GM19397 (cell line): ENCODE measurements around the gene NEURL4.

Experiments
- ATAC-seq: cut with Tn5 transposase; IDR thresholded peaks from one replicate; pipeline ENCODE4 v1.9.1; 2021; ENCODE audit warnings: mild to moderate bottlenecking, moderate library complexity; ENCODE audit not compliant: unreplicated experiment

NEURL4 gene

DNA sequence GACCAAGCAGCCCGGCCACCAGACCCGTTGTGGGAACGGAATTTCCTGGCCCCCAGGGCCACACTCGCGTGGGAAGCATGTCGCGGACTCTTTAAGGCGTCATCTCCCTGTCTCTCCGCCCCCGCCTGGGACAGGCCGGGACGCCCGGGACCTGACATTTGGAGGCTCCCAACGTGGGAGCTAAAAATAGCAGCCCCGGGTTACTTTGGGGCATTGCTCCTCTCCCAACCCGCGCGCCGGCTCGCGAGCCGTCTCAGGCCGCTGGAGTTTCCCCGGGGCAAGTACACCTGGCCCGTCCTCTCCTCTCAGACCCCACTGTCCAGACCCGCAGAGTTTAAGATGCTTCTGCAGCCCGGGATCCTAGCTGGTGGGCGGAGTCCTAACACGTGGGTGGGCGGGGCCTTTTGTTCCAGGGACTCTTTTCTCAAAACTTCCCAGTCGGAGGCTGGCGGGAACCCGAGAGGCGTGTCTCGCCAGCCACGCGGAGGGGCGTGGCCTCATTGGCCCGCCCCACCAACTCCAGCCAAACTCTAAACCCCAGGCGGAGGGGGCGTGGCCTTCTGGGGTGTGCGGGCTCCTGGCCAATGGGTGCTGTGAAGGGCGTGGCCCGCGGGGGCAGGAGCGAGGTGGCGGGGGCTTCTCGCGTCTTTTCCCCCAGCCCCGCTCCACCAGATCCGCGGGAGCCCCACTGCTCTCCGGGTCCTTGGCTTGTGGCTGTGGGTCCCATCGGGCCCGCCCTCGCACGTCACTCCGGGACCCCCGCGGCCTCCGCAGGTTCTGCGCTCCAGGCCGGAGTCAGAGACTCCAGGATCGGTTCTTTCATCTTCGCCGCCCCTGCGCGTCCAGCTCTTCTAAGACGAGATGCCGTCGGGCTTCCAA is 47.8 kb downstream of the NEURL4 start, which contains the start of gene SLC2A4:
TSS of gene SLC2A4 (plus strand) at position 645 of the 879 bp plus-strand sequence. CDS start at position 862, 217 bp downstream.
- no peak for ATAC-seq

DNA sequence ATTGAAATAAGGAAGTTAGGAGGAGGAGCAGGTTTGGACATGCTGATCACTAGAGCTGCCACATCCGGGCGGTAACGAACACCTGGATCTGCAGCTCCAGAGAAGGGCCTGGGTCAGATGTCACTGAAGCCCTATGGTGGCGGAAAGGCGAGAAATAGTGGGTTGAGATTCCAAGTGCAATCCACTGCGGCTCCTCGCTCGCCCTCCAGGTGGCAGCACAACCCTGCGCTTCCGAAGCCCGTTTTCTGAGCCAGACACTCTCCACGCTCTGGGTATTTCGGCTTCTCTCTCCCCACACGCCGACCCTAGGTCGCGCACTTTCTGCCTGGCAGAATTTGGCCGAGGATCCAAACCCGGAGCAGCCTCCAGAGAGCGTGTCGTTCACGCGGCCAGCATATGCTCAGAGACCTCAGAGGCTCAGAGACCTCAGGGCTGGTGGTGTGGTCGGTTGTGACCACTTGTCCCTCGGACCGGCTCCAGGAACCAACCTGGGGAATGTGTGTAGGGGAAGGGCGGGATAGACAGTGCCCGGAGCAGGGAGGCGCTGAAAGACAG is 48.5 kb downstream of the NEURL4 start:
- no peak for ATAC-seq

DNA sequence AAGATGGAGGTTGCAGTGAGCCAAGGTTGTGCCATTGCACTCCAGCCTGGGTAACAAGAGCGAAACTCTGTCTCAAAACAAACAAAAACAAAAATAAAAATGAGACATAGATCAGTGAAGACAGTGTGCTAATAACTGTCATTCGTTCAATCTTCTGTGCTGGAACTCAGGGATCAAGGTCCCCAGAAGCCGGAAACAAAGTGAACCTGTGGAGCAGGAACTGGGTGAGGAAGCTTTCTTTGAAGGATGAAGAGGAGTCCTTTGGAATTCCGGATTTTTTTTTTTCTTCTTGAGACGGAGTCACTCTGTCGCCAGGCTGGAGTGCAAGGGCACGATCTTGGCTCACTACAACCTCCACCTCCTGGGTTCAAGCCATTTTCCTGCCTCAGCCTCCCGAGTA is 49.7 kb downstream of the NEURL4 start:
- no peak for ATAC-seq

DNA sequence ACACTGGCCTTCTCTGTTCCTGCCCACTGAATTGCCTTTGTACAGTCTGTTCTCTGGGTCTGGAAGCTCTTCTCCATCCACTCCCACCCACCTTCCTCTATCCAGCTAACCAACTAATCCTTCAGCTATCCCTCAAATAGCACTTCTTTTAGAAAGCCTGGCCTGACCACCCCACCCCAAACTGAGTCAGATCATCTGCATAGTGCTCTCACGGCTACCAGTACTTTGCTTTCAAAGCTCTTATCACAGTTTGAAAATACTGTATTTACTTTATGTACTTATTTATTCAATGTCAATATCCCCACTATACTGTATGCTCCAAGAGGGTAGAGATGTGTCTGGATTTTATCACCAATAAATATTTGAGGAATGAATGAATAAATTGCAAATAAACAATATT is 62.4 kb downstream of the NEURL4 start:
- ATAC-seq: no peak
